Left forelimb (tissue), 1 donor: Measurements from ENCODE around the gene TSPOAP1.

ENCODE experiments used
- DNase-seq: peaks from one replicate; pipeline ENCODE4 v3.0.0-alpha.2; 2018; ENCODE audit warnings: low spot score

TSPOAP1 gene

GRCh38 chr17:58303971-58304749 is 24.4 kb downstream of the TSPOAP1 start:
- peak; percentile 62 for DNase-seq

DNA sequence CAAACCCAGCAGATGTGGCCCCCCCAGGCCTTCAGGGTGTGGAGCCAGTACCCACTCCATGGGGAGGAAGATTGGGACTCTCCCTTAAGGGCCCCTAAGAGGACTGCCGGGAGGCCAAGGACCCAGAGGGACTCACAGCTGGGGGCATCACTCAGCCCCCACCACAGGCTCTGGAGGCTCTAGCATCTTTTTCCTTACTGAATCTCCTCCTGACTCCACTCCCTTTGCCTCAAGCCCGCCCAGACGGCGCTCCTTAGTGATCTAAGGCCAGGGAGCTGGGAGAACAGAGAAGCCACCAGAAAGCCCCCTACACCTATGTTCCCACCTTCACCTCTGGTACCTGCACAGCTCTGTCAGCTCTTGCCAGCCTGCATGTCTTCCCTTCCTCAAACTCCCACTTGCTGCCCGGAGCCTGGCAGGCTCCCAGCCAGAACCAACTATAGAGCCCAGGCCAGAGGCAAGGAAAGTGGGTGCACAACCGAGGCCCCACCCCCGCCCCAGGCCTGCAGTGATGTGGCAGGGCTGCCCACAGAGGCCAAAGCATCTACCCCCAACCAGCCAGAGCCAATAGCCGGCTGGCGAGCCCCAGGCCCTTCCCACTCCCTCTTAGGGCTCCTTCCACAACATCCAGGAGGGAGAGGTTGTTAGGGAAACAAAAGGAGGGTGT is 25.5 kb downstream of the TSPOAP1 start:
- no peak for DNase-seq

GRCh38 chr17:58302171-58302918 is 26.2 kb downstream of the TSPOAP1 start:
- no peak for DNase-seq

DNA sequence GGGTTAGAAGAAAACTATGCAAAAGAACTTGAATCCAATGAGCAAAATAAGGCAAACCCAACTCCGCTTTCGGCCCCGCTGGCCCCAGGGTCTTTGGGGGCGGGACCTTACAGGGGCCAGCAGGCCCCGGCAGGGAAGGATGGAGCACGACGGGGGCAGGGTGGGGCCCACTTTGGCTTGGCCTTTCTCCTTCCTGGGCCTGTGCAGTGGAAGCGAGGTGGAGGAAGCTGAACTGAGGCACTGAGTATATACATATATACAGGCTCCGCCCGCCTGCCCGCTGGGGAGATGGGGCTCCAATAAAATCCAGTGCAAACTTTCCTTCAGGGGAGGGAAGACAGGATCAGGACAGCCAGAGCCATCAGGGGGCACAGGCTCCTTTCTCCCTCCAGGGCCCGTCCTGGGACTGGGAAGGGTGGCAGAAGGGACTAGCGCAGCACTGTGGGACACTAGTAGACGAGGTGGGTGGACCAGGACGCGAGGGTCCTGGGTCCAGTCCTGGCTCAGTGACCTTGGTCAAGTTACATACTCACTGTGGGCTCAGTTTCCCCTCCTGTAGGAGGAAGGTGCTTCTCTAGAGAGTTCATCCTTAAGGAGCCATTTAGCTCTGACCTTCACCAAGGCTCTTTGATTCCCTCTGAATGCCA is 27.0 kb downstream of the TSPOAP1 start:
- no peak for DNase-seq

DNA sequence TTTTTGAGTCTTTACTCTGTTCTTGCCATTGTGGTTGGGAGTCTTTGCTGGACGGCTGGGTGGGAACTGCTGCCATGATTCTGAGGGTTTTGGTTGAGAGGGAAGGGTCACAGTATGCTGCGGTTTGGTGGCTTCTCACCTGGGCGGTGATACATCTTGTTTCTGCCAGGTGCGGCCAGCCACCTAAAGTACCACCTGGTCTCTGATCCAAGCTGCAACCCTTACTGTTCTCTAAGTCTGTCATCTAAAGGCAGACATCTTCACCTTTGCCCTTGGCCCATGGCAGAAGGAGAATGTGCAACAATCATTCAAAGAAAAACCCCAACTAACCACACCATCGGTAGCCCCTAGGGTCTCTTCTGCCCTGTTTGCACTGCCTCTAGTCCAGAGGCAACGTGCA is 28.3 kb downstream of the TSPOAP1 start:
- no peak for DNase-seq

DNA sequence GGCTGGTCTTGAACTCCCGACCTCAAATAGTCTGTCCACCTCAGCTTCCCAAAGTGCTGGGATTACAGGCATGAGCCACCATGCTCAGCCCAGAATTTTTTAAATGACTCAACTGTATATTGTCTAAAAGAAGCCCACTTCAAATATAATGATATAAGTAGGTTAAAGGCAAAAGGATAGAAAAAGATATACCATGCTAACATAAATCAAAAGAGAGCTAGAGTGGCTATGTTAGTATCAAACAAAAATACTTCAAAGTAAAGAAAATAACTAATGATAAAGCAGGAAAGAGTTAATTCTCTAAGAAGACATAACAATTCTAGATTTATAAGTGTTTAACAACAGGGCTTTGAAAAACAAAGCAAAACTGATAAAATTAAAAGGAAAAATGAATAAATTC is 34.6 kb downstream of the TSPOAP1 start:
- no peak for DNase-seq

- no peak for DNase-seq
These were observed 37.3 kb downstream of the TSPOAP1 start for GRCh38 chr17:58291246-58291645.

DNA sequence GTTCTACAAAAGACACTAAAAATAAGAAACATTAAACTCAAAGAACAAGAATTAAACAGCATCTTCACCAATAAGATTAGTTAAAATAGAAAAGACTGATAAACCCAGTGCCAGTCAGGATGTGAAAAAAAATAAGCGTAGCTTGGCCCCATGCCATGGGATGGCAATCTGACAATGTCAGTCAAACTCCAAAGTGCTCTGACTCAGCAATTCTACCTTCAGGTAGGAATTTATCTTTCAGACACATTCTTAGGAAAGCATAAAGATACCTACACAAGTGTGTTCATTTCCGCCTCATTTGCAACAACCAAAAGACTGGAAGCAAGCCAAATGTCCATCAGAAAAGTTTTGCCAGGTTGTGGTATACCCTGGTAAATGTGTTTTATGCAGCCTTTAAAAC is 38.7 kb downstream of the TSPOAP1 start:
- DNase-seq, result no peak

GRCh38 chr17:58285422-58285810 is 43.2 kb downstream of the TSPOAP1 start:
- DNase-seq, result no peak

DNA sequence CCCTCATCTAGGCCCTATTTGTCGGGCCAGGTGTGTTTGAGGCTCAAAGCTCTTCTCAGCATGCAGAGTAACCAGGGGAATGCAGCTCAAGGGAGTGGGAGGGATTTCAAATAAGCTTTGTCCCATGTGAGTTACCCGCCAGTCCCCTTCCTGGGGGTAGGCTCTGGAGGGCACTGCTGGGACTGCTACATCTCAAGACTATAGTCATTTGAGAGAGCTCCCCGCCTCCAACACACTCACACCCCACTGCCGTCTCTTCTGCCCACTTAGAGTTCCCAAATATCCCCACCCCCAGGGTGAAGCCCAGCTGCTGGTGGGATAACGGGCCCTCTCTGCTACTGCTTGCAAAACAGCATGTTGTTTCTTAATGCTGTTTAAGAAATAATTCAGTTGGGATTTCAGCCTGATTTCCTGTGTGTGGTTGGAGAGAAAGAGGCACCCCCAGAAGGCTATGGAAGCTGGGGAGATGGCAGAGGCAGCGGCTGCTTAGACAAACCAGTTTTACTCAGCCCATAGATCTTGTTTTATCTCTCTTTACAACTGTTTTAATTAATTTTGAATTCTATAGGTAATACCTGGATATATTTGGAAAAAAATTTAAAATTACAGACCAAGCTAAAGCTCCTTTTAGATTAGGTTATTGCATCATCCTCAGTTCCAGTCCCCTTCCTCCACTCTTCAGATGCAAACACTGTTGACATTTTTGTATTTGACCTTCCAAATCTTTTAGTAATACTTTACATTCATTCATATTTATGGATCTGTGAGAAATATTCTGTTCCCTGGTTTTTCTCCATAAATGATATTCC is 43.8 kb downstream of the TSPOAP1 start:
- no peak for DNase-seq

- no peak for DNase-seq
These were observed 44.7 kb downstream of the TSPOAP1 start for GRCh38 chr17:58283674-58284612.

- DNase-seq, result no peak
These were observed 46.2 kb downstream of the TSPOAP1 start for GRCh38 chr17:58282442-58282841.

- DNase-seq, result no peak
These were observed 47.0 kb downstream of the TSPOAP1 start for GRCh38 chr17:58281511-58282011.

DNA sequence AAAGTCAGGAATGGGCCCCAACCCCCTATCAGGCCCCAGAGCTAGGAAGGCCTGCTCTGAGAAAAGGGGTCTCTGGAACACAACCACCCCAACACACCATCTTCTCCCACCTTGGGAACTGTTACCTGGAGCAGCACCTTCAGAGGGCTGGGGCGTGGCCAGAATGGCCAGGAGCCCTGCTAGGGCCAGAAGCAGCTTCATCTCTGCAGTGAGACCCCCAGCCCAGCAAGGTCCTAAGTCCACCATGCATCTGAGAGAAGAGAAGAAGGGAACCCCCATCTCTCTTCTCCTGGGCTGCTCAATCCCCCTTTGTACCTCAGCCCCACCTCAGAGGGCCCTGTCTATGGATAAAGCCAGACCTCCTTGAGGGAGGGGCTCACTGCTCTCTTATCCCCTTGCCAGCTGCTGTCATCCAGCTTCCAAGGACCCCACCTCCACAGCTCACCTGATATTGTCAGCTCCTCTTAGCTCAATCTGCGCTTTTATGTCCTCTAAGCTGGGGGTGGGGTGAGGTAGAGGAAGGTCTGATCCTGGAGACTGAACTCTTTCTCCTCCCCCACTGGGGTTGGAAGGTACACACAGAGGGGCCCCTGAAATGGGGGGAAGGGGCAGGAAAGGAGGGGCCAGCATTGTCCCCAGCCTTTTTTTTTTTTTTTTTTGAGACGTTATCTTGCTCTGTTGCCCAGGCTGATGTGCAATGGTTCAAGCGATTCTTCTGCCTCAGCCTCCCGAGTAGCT is 47.9 kb downstream of the TSPOAP1 start, which contains the start of gene MPO:
MPO (minus strand) TSS at position 456 of the 738 bp plus-strand sequence; CDS start at position 279, 177 bp downstream.
- DNase-seq, result no peak

DNA sequence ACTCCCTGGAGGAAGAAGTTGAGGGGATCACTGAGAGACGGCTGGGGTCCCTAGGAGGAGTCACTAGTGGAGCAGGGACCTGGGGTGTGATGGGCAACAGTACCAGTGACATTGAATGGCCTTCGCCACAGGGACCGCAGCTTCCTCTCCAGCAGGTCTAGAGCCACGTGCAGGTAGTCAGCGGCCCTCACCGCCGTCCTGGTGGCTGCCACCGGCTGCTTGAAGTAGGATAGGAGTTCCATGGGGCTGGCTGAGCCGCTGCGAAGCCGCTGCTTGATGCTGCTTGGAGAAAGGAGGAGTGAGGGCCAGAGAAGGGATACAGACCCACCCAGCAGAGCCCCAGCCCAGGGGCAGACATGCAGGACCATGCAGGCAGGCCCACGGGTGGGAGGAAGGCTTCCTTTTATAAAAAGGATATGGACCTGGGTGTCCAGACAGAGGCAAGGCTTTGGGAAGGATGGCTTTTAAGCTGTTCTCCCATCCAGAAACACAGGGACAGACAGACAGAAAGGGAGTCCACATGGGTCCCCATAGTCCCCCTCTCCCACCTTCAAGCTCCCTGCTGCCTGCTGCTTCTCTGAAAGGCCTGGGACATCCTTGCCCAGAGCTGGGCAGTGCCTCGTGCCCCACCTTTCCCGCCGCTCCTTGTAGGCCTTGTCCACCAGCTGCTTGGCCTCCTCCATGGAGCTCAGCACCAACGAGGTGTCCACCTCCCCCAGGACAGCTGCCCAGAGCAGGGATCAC is 48.7 kb downstream of the TSPOAP1 start:
- DNase-seq, result no peak

- peak; percentile 79 for DNase-seq
These were observed 49.4 kb downstream of the TSPOAP1 start for GRCh38 chr17:58279016-58279711.

- DNase-seq, result no peak
These were observed 50.0 kb downstream of the TSPOAP1 start for GRCh38 chr17:58278661-58279015.
